ENCODE results near the gene GPS2.

DNA sequence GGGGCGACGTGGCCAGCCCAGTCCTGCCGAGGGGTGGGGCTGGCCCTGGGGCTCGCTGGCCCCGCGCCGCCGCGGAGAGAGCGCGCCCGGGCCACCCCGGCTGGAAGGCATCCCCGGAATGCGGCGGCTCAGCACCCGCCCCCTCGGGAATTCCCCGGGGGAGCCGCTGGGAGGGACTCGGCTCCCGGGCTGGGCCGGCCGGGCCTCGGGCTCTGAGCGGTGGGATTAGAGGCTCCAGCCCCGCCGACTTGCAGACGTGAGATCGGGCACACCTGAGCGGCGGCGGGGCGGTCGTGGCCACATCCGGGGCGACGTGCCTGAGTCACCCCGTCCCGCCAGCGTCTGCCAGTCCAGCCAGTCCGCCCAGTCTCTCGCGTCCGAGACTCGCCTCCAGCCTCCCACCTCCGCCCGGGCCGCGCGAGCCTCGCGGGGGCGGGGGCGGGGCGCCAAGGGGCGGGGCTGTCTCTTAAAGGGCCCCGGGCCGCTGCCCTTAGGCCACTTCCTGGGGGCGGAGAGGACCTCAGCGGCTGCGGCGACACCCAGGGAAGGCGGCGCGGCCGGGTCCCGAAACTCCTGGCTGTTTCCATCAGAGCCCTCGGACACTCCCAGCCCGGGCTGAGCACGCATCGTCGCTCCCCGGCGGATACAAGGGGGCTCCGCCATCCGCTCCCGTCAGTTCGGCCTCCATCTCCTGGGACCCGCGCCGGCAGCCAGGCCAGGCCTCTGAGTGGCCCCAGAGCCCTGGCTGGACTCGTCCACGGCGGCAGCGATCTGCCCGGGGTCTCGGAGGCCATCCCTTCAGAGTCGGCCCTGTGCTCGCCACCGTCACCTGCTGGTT is 36.7 kb upstream of the GPS2 start, which contains the start of gene KCTD11:
- TF ChIP-seq, protein P1, sequence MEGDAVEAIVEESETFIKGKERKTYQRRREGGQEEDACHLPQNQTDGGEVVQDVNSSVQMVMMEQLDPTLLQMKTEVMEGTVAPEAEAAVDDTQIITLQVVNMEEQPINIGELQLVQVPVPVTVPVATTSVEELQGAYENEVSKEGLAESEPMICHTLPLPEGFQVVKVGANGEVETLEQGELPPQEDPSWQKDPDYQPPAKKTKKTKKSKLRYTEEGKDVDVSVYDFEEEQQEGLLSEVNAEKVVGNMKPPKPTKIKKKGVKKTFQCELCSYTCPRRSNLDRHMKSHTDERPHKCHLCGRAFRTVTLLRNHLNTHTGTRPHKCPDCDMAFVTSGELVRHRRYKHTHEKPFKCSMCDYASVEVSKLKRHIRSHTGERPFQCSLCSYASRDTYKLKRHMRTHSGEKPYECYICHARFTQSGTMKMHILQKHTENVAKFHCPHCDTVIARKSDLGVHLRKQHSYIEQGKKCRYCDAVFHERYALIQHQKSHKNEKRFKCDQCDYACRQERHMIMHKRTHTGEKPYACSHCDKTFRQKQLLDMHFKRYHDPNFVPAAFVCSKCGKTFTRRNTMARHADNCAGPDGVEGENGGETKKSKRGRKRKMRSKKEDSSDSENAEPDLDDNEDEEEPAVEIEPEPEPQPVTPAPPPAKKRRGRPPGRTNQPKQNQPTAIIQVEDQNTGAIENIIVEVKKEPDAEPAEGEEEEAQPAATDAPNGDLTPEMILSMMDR (IDR thresholded peaks at IDR 0.05; ENCODE audit: extremely low read depth in 1 of 2, insufficient read depth in 1 of 2, low read depth in 1 of 2, low read length in 2 of 2): peak in 1 of 2 donors; percentile 69
- TF ChIP-seq POLR2AphosphoS5 (IDR thresholded peaks at IDR 0.05; ENCODE audit: insufficient read depth, low read depth, low read length): peak; percentile 73
- peak; percentile 57 for TF ChIP-seq POLR2A (IDR thresholded peaks at IDR 0.05; ENCODE audit: low read depth, low read length)
- TF ChIP-seq, protein P2, sequence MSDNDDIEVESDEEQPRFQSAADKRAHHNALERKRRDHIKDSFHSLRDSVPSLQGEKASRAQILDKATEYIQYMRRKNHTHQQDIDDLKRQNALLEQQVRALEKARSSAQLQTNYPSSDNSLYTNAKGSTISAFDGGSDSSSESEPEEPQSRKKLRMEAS (IDR thresholded peaks at IDR 0.05; ENCODE audit: insufficient read depth, insufficient read length): no peak
- TF ChIP-seq EZH2 (IDR thresholded peaks at IDR 0.05; ENCODE audit: borderline replicate concordance, low read depth, low read length, severe bottlenecking): no peak
- TF ChIP-seq JUN (IDR thresholded peaks at IDR 0.05; ENCODE audit: borderline replicate concordance, insufficient read depth, insufficient read length, low read depth): no peak

Data from endothelial cell of umbilical vein (primary cell).